ENCODE data around the gene BAIAP2L1.

The BAIAP2L1 gene

DNA sequence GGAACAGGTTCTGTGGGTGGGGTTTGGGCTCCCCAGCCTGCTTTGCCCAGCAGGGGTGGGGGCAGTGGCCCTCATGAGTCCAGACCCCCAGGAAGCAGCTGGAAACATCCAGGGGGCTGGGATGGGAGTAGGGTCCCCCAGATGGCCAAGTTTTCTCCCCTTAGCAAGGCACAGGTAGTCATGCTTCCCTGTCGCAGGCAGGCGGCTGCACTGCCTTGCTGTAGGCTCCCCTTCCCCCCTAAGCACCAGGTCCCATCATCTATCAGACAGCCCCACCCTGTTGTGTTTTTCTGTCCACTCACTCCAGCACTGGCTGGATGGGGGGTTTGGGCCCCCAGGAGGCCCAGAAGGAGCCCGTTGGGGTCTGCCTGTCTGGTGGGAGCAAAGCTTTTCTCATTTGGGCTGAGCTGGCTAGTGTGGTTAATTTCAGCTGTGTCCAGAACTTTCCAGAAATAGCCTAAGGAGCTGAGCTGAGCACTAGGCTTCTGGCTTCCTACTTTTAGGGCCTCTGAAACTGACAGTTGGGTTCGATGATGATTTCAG lies 111.5 kb downstream of the BAIAP2L1 start:
- H3K4me3 ChIP-seq (ENCODE audit: low read length): no peak overlapping the region
- DNase-seq (ENCODE audit: low read depth): no peak
- TF ChIP-seq, protein P1, sequence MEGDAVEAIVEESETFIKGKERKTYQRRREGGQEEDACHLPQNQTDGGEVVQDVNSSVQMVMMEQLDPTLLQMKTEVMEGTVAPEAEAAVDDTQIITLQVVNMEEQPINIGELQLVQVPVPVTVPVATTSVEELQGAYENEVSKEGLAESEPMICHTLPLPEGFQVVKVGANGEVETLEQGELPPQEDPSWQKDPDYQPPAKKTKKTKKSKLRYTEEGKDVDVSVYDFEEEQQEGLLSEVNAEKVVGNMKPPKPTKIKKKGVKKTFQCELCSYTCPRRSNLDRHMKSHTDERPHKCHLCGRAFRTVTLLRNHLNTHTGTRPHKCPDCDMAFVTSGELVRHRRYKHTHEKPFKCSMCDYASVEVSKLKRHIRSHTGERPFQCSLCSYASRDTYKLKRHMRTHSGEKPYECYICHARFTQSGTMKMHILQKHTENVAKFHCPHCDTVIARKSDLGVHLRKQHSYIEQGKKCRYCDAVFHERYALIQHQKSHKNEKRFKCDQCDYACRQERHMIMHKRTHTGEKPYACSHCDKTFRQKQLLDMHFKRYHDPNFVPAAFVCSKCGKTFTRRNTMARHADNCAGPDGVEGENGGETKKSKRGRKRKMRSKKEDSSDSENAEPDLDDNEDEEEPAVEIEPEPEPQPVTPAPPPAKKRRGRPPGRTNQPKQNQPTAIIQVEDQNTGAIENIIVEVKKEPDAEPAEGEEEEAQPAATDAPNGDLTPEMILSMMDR (conservative IDR thresholded peaks at IDR 0.05; ENCODE audit: low read depth, low read length): no peak

- TF ChIP-seq, protein P1 (conservative IDR thresholded peaks at IDR 0.05; ENCODE audit: low read depth, low read length): no peak
- DNase-seq (ENCODE audit: low read depth): no peak
- no peak overlapping the region for H3K4me3 ChIP-seq (ENCODE audit: low read length)
Observed at GRCh38 chr7:98288064-98288823, 112.6 kb downstream of the BAIAP2L1 start.

- H3K4me3 ChIP-seq (ENCODE audit: low read length): no peak overlapping the region
- DNase-seq (ENCODE audit: low read depth): no peak
- TF ChIP-seq, protein P1 (conservative IDR thresholded peaks at IDR 0.05; ENCODE audit: low read depth, low read length): no peak
Observed at GRCh38 chr7:98287486-98287959, 113.4 kb downstream of the BAIAP2L1 start.

- H3K4me3 ChIP-seq (ENCODE audit: low read length): peak overlapping the region; percentile 29
- no peak for DNase-seq (ENCODE audit: low read depth)
- TF ChIP-seq, protein P1 (conservative IDR thresholded peaks at IDR 0.05; ENCODE audit: low read depth, low read length): no peak
Observed at GRCh38 chr7:98286701-98287485, 114.0 kb downstream of the BAIAP2L1 start.

GRCh38 chr7:98286093-98286539 lies 114.8 kb downstream of the BAIAP2L1 start:
- no peak for DNase-seq (ENCODE audit: low read depth)
- peak overlapping the region; percentile 29 for H3K4me3 ChIP-seq (ENCODE audit: low read length)
- TF ChIP-seq, protein P1 (conservative IDR thresholded peaks at IDR 0.05; ENCODE audit: low read depth, low read length): no peak

DNA sequence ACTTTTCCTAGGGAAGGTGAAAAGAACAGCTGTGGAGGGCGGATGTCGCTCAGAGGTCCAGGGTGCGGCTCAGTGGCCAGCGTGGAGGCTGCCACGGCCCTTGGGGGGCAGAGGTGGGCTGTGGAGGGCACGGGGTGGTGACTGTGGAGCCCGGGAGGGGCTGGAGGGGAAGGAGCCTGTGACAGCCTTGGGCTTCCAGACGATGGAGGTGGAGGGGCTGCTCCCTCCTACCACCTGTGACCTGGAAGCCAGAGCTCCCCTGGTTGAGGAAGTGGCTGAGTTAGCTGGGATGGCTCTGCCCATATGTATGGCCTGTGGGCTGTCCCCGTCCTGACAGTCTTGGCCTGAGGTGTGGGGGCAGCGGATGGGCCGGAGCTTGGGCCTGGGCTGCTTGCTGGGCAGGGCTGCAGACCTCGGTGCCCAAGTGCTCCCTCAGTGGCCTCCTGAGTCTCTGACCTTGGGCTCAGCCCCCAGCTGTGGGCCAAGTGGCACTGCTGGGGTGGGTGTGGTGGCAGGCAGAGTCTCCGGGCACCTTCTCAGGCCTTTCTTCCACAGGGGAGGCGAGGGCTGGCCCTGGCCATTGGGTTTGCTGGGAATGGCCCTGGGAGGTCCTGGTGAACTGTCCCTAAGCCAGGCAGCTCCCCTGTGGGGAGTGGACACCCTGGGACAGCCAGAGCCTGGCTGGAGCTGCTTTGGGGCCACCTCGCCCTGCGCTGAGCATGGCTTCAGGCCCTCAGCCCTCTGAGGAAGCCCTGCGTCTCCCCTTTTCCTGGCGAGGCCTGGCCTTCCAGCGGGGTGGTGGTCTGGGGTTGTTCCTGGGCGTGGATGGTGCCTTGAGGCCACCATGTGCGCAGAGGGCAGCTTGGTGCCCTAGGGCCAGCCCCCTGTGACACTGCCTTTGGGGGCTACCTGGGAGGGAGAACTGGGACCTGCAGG lies 115.5 kb downstream of the BAIAP2L1 start:
- peak overlapping the region; percentile 91 for H3K4me3 ChIP-seq (ENCODE audit: low read length)
- DNase-seq (ENCODE audit: low read depth): no peak
- TF ChIP-seq, protein P1 (conservative IDR thresholded peaks at IDR 0.05; ENCODE audit: low read depth, low read length): no peak
